Activated CD4-positive, alpha-beta T cell treated with anti-CD3 and anti-CD28 coated beads, Interleukin-2, amount 50 U/mL, for 48 hours (primary cell): Measurements from ENCODE around the gene PRKAB1.
A peak's percentile ranks its signal among the peaks of the same experiment; 100 is the strongest.
"Not testable (repeated sequence)": the region's sequence is repeated elsewhere in the genome, so short reads cannot be mapped to it uniquely, and the experiment has no call there.

Experiments
- DNase-seq, 2 experiments: peaks; one replicate each; pipeline ENCODE4 v3.0.0-alpha.2; 2020

PRKAB1 gene

GRCh38 chr12:119667577-119668323 is at the start of gene PRKAB1:
TSS of gene PRKAB1 (plus strand) at chr12:119668133. CDS start at chr12:119668245, 112 bp downstream.
- DNase-seq, result peak; percentile 94 to 95

DNA sequence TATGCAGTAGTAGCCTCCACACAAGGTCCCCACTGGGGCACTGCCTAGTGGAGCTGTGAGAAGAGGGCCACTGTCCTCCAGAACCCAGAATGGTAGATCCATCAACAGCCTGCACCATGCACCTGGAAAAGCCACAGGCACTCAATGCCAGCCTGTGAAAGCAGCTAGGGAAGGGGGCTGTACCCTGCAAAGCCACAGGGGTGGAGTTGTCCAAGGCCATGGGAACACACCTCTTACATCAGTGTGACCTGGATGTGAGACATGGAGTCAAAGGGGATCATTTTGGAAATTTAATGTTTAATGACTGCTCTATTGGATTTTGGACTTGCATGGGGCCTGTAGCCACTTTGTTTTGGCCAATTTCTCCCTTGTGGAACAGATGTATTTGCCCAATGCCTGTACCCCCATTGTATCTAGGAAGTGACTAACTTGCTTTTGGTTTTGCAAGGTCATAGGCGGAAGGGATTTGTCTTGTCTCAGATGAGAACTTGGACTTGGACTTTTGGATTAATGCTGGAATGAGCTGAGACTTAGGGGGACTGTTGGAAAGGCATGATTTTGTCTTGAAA is 49.5 kb upstream of the PRKAB1 start:
- not testable (repeated sequence) for DNase-seq

DNA sequence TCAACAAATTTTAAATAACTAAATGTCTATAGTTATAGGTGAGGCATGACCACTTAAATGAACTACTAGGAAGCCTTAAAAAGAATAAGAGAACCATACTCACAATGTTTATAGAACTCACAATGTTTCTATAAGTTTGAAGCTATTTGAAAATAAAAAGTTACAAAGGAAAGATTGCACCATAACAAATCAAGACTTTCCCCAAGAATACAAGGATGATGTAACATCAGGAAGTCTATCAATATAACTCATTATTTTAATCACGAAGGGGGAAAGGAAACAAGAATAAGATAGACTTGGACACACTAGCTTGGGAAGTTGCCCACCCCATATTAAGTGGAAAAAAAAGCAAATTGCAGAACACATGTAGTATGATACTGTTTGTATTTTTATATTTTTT is 47.4 kb upstream of the PRKAB1 start:
- no peak for DNase-seq

- DNase-seq, result no peak
Measured at GRCh38 chr12:119621878-119622277, 46.1 kb upstream of the PRKAB1 start.

DNA sequence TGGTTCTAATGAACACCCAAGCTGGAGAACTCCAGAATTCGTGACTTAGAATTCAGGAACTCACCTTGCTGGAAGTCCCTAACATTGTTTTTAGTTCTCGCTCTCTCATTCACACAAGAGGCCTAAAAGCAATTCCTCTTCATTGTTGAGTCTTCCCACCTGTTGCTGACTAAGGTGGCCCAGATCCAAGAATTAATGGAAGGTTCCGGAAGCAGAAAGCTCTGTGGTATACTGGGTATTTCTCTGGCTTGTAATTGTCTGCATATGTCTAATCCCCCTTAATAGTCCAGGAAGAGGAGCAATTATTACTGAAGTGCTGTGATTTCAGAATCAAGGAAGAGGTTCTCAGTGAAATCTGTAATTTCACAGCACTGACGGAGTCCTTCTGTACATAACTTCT is 43.0 kb upstream of the PRKAB1 start:
- no peak for DNase-seq

DNA sequence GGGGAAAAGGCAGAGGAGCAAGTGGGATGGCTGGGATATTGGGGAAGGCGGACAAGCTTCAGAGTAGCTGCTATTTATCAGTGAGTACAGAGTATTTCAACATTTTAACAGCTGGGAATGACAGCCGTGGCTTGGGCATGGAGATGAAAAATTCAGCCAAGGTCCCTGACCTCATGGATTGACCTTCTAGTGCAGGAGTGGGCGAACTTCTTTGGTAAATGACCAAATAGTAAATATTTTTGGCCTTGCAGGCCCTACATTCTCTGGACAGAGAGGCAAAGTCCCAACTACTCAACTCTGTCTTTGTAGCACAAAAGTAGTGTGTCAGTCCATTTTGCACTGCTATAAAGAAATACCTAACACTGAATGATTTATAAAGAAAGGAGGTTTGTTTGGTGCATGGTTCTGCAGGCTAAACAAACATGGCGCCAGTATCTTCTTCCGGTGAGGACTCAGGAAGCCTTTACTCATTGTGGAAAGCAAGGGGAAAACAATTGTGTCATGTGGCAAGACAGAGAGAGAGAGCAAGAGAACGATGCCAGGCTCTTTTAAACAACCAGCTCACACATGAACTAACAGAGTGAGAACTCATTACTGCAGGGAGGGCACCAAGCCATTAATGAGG is 40.8 kb upstream of the PRKAB1 start:
- DNase-seq, result no peak

DNA sequence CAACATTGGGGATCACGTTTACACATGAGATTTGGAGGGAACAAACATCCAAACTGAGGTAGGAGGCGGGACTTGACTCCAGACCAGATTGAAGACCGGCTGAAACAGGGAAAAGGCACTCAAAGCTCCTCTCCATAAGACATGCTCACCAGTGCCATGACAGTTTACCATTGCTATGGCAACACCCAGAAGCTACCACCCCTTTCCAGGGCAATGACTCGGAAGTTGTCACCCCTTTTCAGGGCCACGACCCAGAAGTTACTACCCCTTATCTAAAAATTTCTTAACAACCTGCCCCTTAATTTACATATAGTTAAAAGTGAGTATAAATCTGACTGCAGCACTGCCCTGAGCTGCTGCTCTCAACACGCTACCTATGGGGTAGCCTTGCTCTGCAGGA is 40.2 kb upstream of the PRKAB1 start:
- no peak for DNase-seq

- no peak for DNase-seq
Measured at GRCh38 chr12:119630223-119630780, 37.6 kb upstream of the PRKAB1 start.

GRCh38 chr12:119630962-119631550 is 36.9 kb upstream of the PRKAB1 start:
- no peak for DNase-seq

- no peak for DNase-seq
Measured at GRCh38 chr12:119631930-119632678, 35.8 kb upstream of the PRKAB1 start.

DNA sequence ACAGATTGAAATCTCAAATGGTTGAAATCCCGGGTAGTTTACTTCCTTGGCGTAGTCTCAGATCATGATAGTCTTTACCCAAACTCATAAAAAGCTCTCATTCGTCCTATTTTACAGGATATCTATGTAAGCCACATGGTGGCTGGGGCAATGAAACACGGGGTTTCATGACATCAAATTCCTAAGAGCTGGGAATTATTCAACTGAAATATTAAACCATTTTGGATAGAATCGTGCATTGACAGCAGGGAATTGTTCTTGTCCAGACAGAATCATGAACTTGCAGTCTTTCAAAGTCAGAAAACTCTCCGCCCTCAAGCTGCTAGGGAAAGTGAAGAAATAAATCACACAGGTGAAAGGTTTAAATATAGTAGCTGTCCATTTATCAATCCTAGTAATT is 33.2 kb upstream of the PRKAB1 start:
- DNase-seq, result no peak

DNA sequence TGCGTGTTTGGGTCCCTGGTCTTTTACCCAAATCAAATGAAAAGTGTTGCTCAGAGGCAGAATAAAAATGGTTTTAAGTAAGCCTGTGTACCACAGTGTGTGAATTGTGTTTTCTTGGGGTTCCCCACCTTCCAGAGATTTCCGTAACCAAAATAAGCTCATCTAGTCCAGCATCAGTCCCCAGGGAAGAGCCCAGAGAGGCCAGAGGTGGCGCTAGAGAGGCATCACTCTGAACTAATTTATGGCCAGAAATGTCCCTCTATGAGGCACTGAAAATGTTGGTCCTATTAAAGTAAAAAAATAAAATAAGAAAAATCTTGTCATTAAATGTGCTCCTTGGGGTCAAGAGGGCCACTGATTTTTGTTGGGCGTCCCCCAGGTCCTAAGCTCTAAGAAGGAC is 24.9 kb upstream of the PRKAB1 start:
- no peak for DNase-seq

DNA sequence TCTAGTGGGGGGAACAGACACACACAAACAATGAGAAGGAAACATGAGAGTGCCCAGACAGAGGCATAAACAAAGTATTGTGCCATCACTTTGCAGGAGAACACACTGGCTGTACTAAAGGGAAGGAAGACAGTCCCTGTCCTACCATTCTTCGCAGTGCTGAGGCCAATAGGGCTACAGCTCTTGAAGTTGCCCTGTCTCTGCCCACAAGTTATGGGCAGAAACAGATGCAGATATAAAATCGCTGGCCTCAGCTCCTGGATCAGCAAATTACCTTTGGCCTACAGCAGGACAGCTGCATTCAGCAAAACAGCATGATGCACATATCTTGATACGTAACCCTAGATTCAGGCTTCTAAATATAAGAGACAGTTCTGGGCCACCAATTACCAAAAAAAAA is 23.0 kb upstream of the PRKAB1 start:
- DNase-seq, result no peak

GRCh38 chr12:119645535-119646059 is 22.3 kb upstream of the PRKAB1 start:
- DNase-seq, result no peak

GRCh38 chr12:119649202-119649808 is 18.6 kb upstream of the PRKAB1 start:
- DNase-seq, result no peak

- no peak for DNase-seq
Measured at GRCh38 chr12:119652665-119653064, 15.3 kb upstream of the PRKAB1 start.

GRCh38 chr12:119657001-119657400 is 10.9 kb upstream of the PRKAB1 start:
- DNase-seq, result not testable (repeated sequence)

DNA sequence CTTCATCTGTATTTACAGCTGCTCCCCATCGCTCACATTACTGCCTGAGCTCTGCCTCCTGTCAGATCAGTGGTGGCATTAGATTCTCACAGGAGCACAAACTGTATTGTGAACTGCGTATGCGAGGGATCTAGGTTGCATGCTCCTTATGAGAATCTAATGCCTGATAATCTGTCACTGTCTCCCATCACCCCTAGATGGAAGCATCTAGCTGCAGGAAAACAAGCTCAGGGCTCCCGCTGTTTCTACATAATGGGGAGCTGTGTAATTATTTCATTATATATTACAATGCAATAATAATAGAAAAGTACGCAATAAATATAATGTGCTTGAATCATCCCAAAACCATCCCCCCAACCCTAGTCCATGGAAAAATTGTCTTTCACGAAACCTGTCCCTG is 9.8 kb upstream of the PRKAB1 start:
- DNase-seq, result not testable (repeated sequence)

DNA sequence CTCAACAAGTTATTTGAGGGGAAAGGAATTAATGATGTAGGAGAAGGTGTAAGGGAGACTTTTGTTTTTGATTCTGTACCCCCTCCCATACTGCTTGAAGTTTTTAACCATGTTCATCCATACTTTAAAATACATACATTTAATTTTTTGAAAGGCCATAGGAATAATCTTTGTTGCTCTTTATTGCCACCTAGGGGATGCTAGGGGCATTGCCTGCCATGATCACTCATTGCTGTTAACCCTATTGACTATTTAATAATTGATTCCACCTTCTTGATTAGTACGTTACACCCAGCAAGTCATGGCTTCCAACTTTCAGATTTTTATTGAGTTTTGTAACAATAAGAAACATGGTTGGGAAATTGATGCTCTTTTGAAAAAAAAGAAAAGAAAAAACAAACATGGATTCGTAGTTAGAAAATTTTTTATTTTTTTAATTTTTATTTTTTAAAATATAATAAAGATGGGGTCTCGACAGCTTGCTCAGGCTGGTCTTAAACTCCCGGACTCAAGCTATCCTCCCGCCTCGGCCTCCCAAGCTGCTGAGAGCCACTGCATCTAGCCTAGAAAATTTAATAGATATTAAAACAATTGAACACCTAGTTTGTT is 8.5 kb upstream of the PRKAB1 start:
- DNase-seq, result peak; percentile 39 to 56

- no peak for DNase-seq
Measured at GRCh38 chr12:119660076-119660475, 7.9 kb upstream of the PRKAB1 start.

GRCh38 chr12:119661882-119662281 is 6.1 kb upstream of the PRKAB1 start:
- no peak for DNase-seq

DNA sequence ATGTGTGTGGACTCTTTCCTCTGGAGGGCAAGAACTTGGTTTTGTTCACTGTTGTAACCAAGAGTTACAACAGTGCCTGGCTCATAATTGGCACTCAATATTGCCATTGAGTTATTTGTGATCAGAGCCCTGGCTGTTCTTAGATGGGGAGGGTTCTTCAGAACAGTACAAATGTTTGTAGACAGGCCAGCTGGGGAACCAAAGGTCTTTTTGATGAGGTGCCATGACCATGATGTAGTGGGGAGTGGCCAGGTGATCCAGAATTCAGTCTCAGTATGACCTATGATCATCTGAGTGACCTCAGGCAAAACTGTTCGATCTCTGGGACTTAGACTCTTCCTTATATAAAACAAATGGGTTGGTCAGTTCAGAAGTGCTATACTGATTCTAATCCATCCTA is 3.3 kb upstream of the PRKAB1 start:
- no peak for DNase-seq
